GM23338 (cell line): ENCODE results near the gene SGPP1. TPM values are rescaled to one million over a fixed set of nuclear protein-coding genes. Genes with fewer than 3 reads are reported as not detected.

Experiments
- ATAC-seq: fragments of 200-7000 bp; cut with Tn5 transposase; 3 replicates; pipeline ENCODE4 v1.9.1; 2020
- DNase-seq: peaks from one replicate; pipeline ENCODE4 v3.0.0-alpha.2; 2015; ENCODE audit warnings: low spot score
- H2AFZ ChIP-seq: fragments of 200-600 bp; sonication (generic); 2 replicates; pipeline ENCODE4 v1.8.0; 2016; ENCODE audit warnings: antibody characterized with exemption, mild to moderate bottlenecking, moderate library complexity
- H3F3A ChIP-seq: fragments of 200-600 bp; sonication (generic); replicated peaks from 2 replicates; pipeline ENCODE4 v1.8.0; 2017; ENCODE audit warnings: antibody characterized with exemption, mixed run types, low read depth
- H3K27ac ChIP-seq: fragments of 200-600 bp; sonication (generic); 2 replicates; pipeline ENCODE4 v1.6.1; 2016; ENCODE audit warnings: low read depth
- H3K27me3 ChIP-seq: fragments of 200-600 bp; sonication (generic); 2 replicates; pipeline ENCODE4 v1.8.0; 2016; ENCODE audit warnings: mild to moderate bottlenecking, mixed run types, moderate library complexity; ENCODE audit not compliant: insufficient read depth
- H3K36me3 ChIP-seq: fragments of 200-600 bp; sonication (generic); 2 replicates; pipeline ENCODE4 v1.8.0; 2016; ENCODE audit warnings: mild to moderate bottlenecking; ENCODE audit not compliant: insufficient read depth
- H3K4me1 ChIP-seq: fragments of 200-600 bp; sonication (generic); 2 replicates; pipeline ENCODE4 v1.8.0; 2016; ENCODE audit warnings: mild to moderate bottlenecking, moderate library complexity; ENCODE audit not compliant: insufficient read depth
- H3K4me2 ChIP-seq: fragments of 200-600 bp; sonication (generic); 2 replicates; pipeline ENCODE4 v1.7.1; 2017; ENCODE audit warnings: mixed run types
- H3K4me3 ChIP-seq: fragments of 200-600 bp; sonication (generic); 2 replicates; pipeline ENCODE4 v1.6.1; 2016; ENCODE audit warnings: mixed run types
- H3K79me2 ChIP-seq: fragments of 200-600 bp; sonication (generic); replicated peaks from 2 replicates; pipeline ENCODE4 v1.8.0; 2017; ENCODE audit warnings: mild to moderate bottlenecking; ENCODE audit not compliant: insufficient read depth
- H3K9me2 ChIP-seq: fragments of 200-600 bp; sonication (generic); 2 replicates; pipeline ENCODE4 v1.8.0; 2017; ENCODE audit not compliant: insufficient read depth
- H4K20me1 ChIP-seq: fragments of 200-600 bp; sonication (generic); replicated peaks from 2 replicates; pipeline ENCODE4 v1.8.0; 2017; ENCODE audit warnings: mild to moderate bottlenecking; ENCODE audit not compliant: insufficient read depth
- H3K27ac Mint-ChIP-seq: 2 replicates; pipeline ENCODE4 v1.8.0; 2020; ENCODE audit warnings: inconsistent platforms, mild to moderate bottlenecking, moderate library complexity, mixed read lengths
- H3K27me3 Mint-ChIP-seq: 3 replicates; pipeline ENCODE4 v1.8.0; 2022; ENCODE audit warnings: low read depth, mild to moderate bottlenecking, moderate library complexity, mixed read lengths, inconsistent platforms; ENCODE audit not compliant: insufficient read depth, poor library complexity
- H3K36me3 Mint-ChIP-seq: 3 replicates; pipeline ENCODE4 v1.8.0; 2021; ENCODE audit warnings: low read depth, mild to moderate bottlenecking, inconsistent platforms, moderate library complexity, mixed read lengths
- H3K4me1 Mint-ChIP-seq: 3 replicates; pipeline ENCODE4 v1.8.0; 2020; ENCODE audit warnings: mild to moderate bottlenecking, inconsistent platforms, mixed read lengths
- H3K4me3 Mint-ChIP-seq: 3 replicates; pipeline ENCODE4 v1.8.0; 2021; ENCODE audit warnings: moderate library complexity, mild to moderate bottlenecking, inconsistent platforms, mixed read lengths
- H3K9me3 Mint-ChIP-seq: 3 replicates; pipeline ENCODE4 v1.8.0; 2020; ENCODE audit warnings: moderate library complexity, mild to moderate bottlenecking, inconsistent platforms, mixed read lengths
- CREB1 ChIP-seq: fragments of 250-450 bp; sonication (Bioruptor Pico); IDR thresholded peaks from 2 replicates; pipeline ENCODE4 v1.5.0; 2020; ENCODE audit warnings: low read depth, mild to moderate bottlenecking, moderate library complexity
- EZH2phosphoT487 ChIP-seq: fragments of 200-600 bp; sonication (generic); IDR thresholded peaks from one replicate; pipeline ENCODE4 v1.8.1; 2018; ENCODE audit warnings: antibody characterized with exemption; ENCODE audit not compliant: unreplicated experiment
- JUNB ChIP-seq: IDR thresholded peaks from one replicate; pipeline ENCODE4 v1.6.1; 2016; ENCODE audit warnings: antibody characterized with exemption; ENCODE audit not compliant: unreplicated experiment
- NANOG ChIP-seq: IDR thresholded peaks from 2 replicates; pipeline ENCODE4 v1.6.1; 2016; ENCODE audit warnings: antibody characterized with exemption, borderline replicate concordance
- POLR2AphosphoS5 ChIP-seq: IDR thresholded peaks from 2 replicates; pipeline ENCODE4 v1.6.1; 2016; ENCODE audit warnings: antibody characterized with exemption, low read depth
- ZNF114 ChIP-seq: fragments of 250-450 bp; sonication (Bioruptor Pico); IDR thresholded peaks from 2 replicates; pipeline ENCODE4 v1.5.0; 2020; ENCODE audit warnings: mild to moderate bottlenecking, moderate library complexity
- polyA plus RNA-seq: library from polyadenylated mRNA; unstranded; fragments of >200 nt; fragmentation: Nextera tagmentation; extraction: Ambion mirVana; gene quantifications from 2 replicates; pipeline ENCODE4 v1.2.1, GENCODE V29; 2016
- total RNA-seq: library from RNA; depleted of rRNA; stranded (reverse); fragments of >200 nt; shearing (Covaris generic); gene quantifications from 2 replicates; pipeline ENCODE4 v1.2.3, GENCODE V29; 2014
- TF ChIP-seq, protein P1 (sequence below): IDR thresholded peaks from one replicate; pipeline ENCODE4 v1.6.1; 2018; ENCODE audit warnings: antibody characterized with exemption; ENCODE audit not compliant: unreplicated experiment
- TF ChIP-seq, protein P2 (sequence below), 2 experiments: fragments of 200-600 bp in 1 of 2; sonication (generic) in 1 of 2; conservative IDR thresholded peaks; 2 replicates each; pipeline versions ENCODE4 v1.5.1 to v1.6.1; 2016 to 2017; ENCODE audit warnings: antibody characterized with exemption in 2 of 2, low read depth in 2 of 2, mild to moderate bottlenecking in 2 of 2, moderate library complexity in 1 of 2

Gene SGPP1
- total and polyA plus RNA-seq, 2 experiments from 2014 or later = 4.2 to 11.1 TPM

DNA sequence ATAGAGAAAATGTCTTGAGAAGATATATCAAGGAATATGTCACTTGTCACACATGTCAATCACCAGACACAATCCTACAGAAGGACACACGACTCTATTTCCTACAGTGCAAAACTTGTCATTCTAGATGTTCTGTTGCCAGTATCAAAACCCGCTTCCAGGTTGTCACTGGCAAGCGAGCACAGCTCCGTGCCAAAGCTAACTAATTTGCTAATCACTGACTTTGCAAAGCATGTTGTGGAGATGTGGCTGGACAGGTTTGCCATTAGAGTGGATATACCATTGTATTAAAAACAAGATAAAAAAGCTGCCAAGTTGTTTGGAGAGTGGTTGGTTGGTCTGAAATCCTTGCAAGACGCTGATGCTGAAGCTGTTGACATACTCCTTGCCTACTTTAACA, 7.9 kb upstream of the SGPP1 start (continued):
- TF ChIP-seq, protein P1, sequence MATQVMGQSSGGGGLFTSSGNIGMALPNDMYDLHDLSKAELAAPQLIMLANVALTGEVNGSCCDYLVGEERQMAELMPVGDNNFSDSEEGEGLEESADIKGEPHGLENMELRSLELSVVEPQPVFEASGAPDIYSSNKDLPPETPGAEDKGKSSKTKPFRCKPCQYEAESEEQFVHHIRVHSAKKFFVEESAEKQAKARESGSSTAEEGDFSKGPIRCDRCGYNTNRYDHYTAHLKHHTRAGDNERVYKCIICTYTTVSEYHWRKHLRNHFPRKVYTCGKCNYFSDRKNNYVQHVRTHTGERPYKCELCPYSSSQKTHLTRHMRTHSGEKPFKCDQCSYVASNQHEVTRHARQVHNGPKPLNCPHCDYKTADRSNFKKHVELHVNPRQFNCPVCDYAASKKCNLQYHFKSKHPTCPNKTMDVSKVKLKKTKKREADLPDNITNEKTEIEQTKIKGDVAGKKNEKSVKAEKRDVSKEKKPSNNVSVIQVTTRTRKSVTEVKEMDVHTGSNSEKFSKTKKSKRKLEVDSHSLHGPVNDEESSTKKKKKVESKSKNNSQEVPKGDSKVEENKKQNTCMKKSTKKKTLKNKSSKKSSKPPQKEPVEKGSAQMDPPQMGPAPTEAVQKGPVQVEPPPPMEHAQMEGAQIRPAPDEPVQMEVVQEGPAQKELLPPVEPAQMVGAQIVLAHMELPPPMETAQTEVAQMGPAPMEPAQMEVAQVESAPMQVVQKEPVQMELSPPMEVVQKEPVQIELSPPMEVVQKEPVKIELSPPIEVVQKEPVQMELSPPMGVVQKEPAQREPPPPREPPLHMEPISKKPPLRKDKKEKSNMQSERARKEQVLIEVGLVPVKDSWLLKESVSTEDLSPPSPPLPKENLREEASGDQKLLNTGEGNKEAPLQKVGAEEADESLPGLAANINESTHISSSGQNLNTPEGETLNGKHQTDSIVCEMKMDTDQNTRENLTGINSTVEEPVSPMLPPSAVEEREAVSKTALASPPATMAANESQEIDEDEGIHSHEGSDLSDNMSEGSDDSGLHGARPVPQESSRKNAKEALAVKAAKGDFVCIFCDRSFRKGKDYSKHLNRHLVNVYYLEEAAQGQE = no peak
- no peak for TF ChIP-seq POLR2AphosphoS5
- TF ChIP-seq EZH2phosphoT487 = no peak
- TF ChIP-seq CREB1 = no peak
- TF ChIP-seq, protein P2, sequence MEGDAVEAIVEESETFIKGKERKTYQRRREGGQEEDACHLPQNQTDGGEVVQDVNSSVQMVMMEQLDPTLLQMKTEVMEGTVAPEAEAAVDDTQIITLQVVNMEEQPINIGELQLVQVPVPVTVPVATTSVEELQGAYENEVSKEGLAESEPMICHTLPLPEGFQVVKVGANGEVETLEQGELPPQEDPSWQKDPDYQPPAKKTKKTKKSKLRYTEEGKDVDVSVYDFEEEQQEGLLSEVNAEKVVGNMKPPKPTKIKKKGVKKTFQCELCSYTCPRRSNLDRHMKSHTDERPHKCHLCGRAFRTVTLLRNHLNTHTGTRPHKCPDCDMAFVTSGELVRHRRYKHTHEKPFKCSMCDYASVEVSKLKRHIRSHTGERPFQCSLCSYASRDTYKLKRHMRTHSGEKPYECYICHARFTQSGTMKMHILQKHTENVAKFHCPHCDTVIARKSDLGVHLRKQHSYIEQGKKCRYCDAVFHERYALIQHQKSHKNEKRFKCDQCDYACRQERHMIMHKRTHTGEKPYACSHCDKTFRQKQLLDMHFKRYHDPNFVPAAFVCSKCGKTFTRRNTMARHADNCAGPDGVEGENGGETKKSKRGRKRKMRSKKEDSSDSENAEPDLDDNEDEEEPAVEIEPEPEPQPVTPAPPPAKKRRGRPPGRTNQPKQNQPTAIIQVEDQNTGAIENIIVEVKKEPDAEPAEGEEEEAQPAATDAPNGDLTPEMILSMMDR (conservative IDR thresholded peaks at IDR 0.05; ENCODE audit: low read depth in 2 of 2) = no peak

DNA sequence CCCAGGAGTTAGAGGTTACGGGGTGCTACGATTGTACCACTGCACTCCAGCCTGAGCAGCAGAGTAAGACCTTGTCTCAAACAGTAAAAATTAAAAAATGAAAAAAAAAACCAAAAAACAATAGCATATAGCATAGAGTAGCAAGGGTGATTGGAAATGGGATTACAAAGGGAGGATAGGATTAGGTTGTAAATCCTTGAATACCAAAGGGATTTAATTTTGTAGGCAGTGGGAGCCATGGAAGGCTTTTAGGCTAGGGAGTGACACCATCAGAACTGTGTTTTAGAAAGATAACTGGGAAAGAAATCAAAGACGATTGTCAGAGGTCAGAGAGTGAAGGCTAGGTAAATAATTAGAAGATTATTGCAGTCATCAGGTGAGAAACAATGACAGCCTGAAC, 2.8 kb upstream of the SGPP1 start:
- Mint-ChIP-seq H3K27ac (no peak overlapping the region), H3K4me3 (no peak overlapping the region), H3K36me3 (peaks cover 4% of the 10 kb centered on the region; the same call in 1 of the 3 replicates), H3K4me1 (peaks cover 23% of the 10 kb centered on the region), H3K9me3 (no peaks in the 10 kb centered on the region), H3K27me3 (peaks cover 25% of the 10 kb centered on the region)
- no peak for DNase-seq
- Histone ChIP-seq H3K36me3 (no peaks in the 10 kb centered on the region), H3K9me2 (no peaks in the 10 kb centered on the region; the same call in 1 of the 2 replicates), H3K4me1 (peaks cover 12% of the 10 kb centered on the region; the same call in 1 of the 2 replicates), H3K79me2 (no peaks in the 10 kb centered on the region), H3K4me2 (no peak overlapping the region), H3K4me3 (no peak overlapping the region), H2AFZ (no peak overlapping the region), H4K20me1 (no peaks in the 10 kb centered on the region), H3F3A (peaks cover 12% of the 10 kb centered on the region), H3K27ac (no peak overlapping the region), H3K27me3 (peaks cover 34% of the 10 kb centered on the region)
- ATAC-seq = no peak
- TF ChIP-seq JUNB (no peak), ZNF114 (CRISPR knock-in tag) (no peak), NANOG (no peak)
- TF ChIP-seq, protein P2 (conservative IDR thresholded peaks at IDR 0.05; ENCODE audit: low read depth in 2 of 2) = no peak
- TF ChIP-seq, protein P1 = no peak
